ENCODE measurements around the gene GPR161.

GRCh38 chr1:168178227-168178637, 41.5 kb upstream of the GPR161 start:
- no peak for TF ChIP-seq CTCF (IDR thresholded peaks at IDR 0.05)
- no peak for TF ChIP-seq POLR2AphosphoS5 (IDR thresholded peaks at IDR 0.05; ENCODE audit: low read depth, low read length)
- TF ChIP-seq REST (IDR thresholded peaks at IDR 0.05; ENCODE audit: insufficient read depth in 1 of 2, low read depth in 2 of 2, low read length in 1 of 2), result no peak
- TF ChIP-seq SIN3A (IDR thresholded peaks at IDR 0.05; ENCODE audit: borderline replicate concordance, insufficient read depth, low read depth, low read length), result no peak
- TF ChIP-seq TCF7L2 (IDR thresholded peaks at IDR 0.05; ENCODE audit: low read depth, low read length), result no peak
